ENCODE data around the gene KCNF1.

The KCNF1 gene

GRCh38 chr2:10880586-10881321, 31.0 kb upstream of the KCNF1 start:
- Histone ChIP-seq H3K9me3 (ENCODE audit: control insufficient read depth, insufficient read depth, low read length) (no peaks in the 10 kb centered on the region), H3K36me3 (ENCODE audit: control insufficient read depth, insufficient read depth, low read length) (no peaks in the 10 kb centered on the region), H3K27me3 (ENCODE audit: control insufficient read depth, insufficient read depth, low read length) (no peaks in the 10 kb centered on the region), H3K4me1 (ENCODE audit: control insufficient read depth, insufficient read depth, low read length) (peaks cover 2% of the 10 kb centered on the region), H3K27ac (ENCODE audit: low read length) (no peak overlapping the region), H3K4me3 (ENCODE audit: low read length) (no peak overlapping the region)
- WGBS (ENCODE audit: insufficient coverage, insufficient read length), result no CpG with 5 or more reads among the region's 20 CpGs
- no peak for DNase-seq (ENCODE audit: low read depth, low spot score)

GRCh38 chr2:10882568-10882967, 29.2 kb upstream of the KCNF1 start:
- Histone ChIP-seq H3K27ac (ENCODE audit: low read length) (no peak overlapping the region), H3K27me3 (ENCODE audit: control insufficient read depth, insufficient read depth, low read length) (no peaks in the 10 kb centered on the region), H3K9me3 (ENCODE audit: control insufficient read depth, insufficient read depth, low read length) (no peaks in the 10 kb centered on the region), H3K4me1 (ENCODE audit: control insufficient read depth, insufficient read depth, low read length) (peaks cover 2% of the 10 kb centered on the region), H3K36me3 (ENCODE audit: control insufficient read depth, insufficient read depth, low read length) (no peaks in the 10 kb centered on the region), H3K4me3 (ENCODE audit: low read length) (no peak overlapping the region)
- DNase-seq (ENCODE audit: low read depth, low spot score), result no peak
- no CpG with 5 or more reads among the region's 3 CpGs for WGBS (ENCODE audit: insufficient coverage, insufficient read length)

- Histone ChIP-seq H3K36me3 (ENCODE audit: control insufficient read depth, insufficient read depth, low read length) (no peaks in the 10 kb centered on the region), H3K4me1 (ENCODE audit: control insufficient read depth, insufficient read depth, low read length) (peaks cover 2% of the 10 kb centered on the region), H3K27me3 (ENCODE audit: control insufficient read depth, insufficient read depth, low read length) (no peaks in the 10 kb centered on the region), H3K27ac (ENCODE audit: low read length) (no peak overlapping the region), H3K9me3 (ENCODE audit: control insufficient read depth, insufficient read depth, low read length) (no peaks in the 10 kb centered on the region), H3K4me3 (ENCODE audit: low read length) (no peak overlapping the region)
- WGBS (ENCODE audit: insufficient coverage, insufficient read length), result no CpG with 5 or more reads among the region's 6 CpGs
- no peak for DNase-seq (ENCODE audit: low read depth, low spot score)
Observed at GRCh38 chr2:10883066-10883465, 28.7 kb upstream of the KCNF1 start.

GRCh38 chr2:10883801-10884478, 27.8 kb upstream of the KCNF1 start:
- DNase-seq (ENCODE audit: low read depth, low spot score), result no peak
- peaks cover 2% of the 10 kb centered on the region for H3K4me1 ChIP-seq (ENCODE audit: control insufficient read depth, insufficient read depth, low read length)
- no peaks in the 10 kb centered on the region for H3K9me3 ChIP-seq (ENCODE audit: control insufficient read depth, insufficient read depth, low read length)
- no peak overlapping the region for H3K27ac ChIP-seq (ENCODE audit: low read length)
- no peak overlapping the region for H3K4me3 ChIP-seq (ENCODE audit: low read length)
- no peaks in the 10 kb centered on the region for H3K27me3 ChIP-seq (ENCODE audit: control insufficient read depth, insufficient read depth, low read length)
- no CpG with 5 or more reads among the region's 10 CpGs for WGBS (ENCODE audit: insufficient coverage, insufficient read length)
- no peaks in the 10 kb centered on the region for H3K36me3 ChIP-seq (ENCODE audit: control insufficient read depth, insufficient read depth, low read length)

- WGBS (ENCODE audit: insufficient coverage, insufficient read length), result no CpG with 5 or more reads among the region's 5 CpGs
- no peak overlapping the region for H3K4me3 ChIP-seq (ENCODE audit: low read length)
- no peaks in the 10 kb centered on the region for H3K9me3 ChIP-seq (ENCODE audit: control insufficient read depth, insufficient read depth, low read length)
- no peak for DNase-seq (ENCODE audit: low read depth, low spot score)
- H3K4me1 ChIP-seq (ENCODE audit: control insufficient read depth, insufficient read depth, low read length), result peaks cover 2% of the 10 kb centered on the region
- H3K27ac ChIP-seq (ENCODE audit: low read length), result no peak overlapping the region
- no peaks in the 10 kb centered on the region for H3K36me3 ChIP-seq (ENCODE audit: control insufficient read depth, insufficient read depth, low read length)
- no peaks in the 10 kb centered on the region for H3K27me3 ChIP-seq (ENCODE audit: control insufficient read depth, insufficient read depth, low read length)
Observed at GRCh38 chr2:10884574-10884975, 27.2 kb upstream of the KCNF1 start.

- Histone ChIP-seq H3K4me1 (ENCODE audit: control insufficient read depth, insufficient read depth, low read length) (peaks cover 2% of the 10 kb centered on the region), H3K9me3 (ENCODE audit: control insufficient read depth, insufficient read depth, low read length) (no peaks in the 10 kb centered on the region), H3K27ac (ENCODE audit: low read length) (no peak overlapping the region), H3K36me3 (ENCODE audit: control insufficient read depth, insufficient read depth, low read length) (no peaks in the 10 kb centered on the region), H3K4me3 (ENCODE audit: low read length) (no peak overlapping the region), H3K27me3 (ENCODE audit: control insufficient read depth, insufficient read depth, low read length) (no peaks in the 10 kb centered on the region)
- no peak for DNase-seq (ENCODE audit: low read depth, low spot score)
- no CpG with 5 or more reads among the region's 6 CpGs for WGBS (ENCODE audit: insufficient coverage, insufficient read length)
Observed at GRCh38 chr2:10885094-10885860, 26.5 kb upstream of the KCNF1 start.

- WGBS (ENCODE audit: insufficient coverage, insufficient read length), result no CpG with 5 or more reads among the region's 3 CpGs
- Histone ChIP-seq H3K36me3 (ENCODE audit: control insufficient read depth, insufficient read depth, low read length) (no peaks in the 10 kb centered on the region), H3K4me1 (ENCODE audit: control insufficient read depth, insufficient read depth, low read length) (peaks cover 2% of the 10 kb centered on the region), H3K4me3 (ENCODE audit: low read length) (no peak overlapping the region), H3K9me3 (ENCODE audit: control insufficient read depth, insufficient read depth, low read length) (no peaks in the 10 kb centered on the region), H3K27ac (ENCODE audit: low read length) (no peak overlapping the region), H3K27me3 (ENCODE audit: control insufficient read depth, insufficient read depth, low read length) (no peaks in the 10 kb centered on the region)
- DNase-seq (ENCODE audit: low read depth, low spot score), result no peak
Observed at GRCh38 chr2:10887476-10887875, 24.3 kb upstream of the KCNF1 start.

GRCh38 chr2:10889651-10890215, 22.0 kb upstream of the KCNF1 start:
- Histone ChIP-seq H3K4me1 (ENCODE audit: control insufficient read depth, insufficient read depth, low read length) (no peaks in the 10 kb centered on the region), H3K27ac (ENCODE audit: low read length) (no peak overlapping the region), H3K4me3 (ENCODE audit: low read length) (no peak overlapping the region), H3K27me3 (ENCODE audit: control insufficient read depth, insufficient read depth, low read length) (no peaks in the 10 kb centered on the region), H3K36me3 (ENCODE audit: control insufficient read depth, insufficient read depth, low read length) (no peaks in the 10 kb centered on the region), H3K9me3 (ENCODE audit: control insufficient read depth, insufficient read depth, low read length) (no peaks in the 10 kb centered on the region)
- no peak for DNase-seq (ENCODE audit: low read depth, low spot score)
- no CpG with 5 or more reads among the region's 9 CpGs for WGBS (ENCODE audit: insufficient coverage, insufficient read length)

GRCh38 chr2:10890706-10891270, 20.9 kb upstream of the KCNF1 start:
- no peak for DNase-seq (ENCODE audit: low read depth, low spot score)
- no peak overlapping the region for H3K4me3 ChIP-seq (ENCODE audit: low read length)
- H3K9me3 ChIP-seq (ENCODE audit: control insufficient read depth, insufficient read depth, low read length), result no peaks in the 10 kb centered on the region
- WGBS (ENCODE audit: insufficient coverage, insufficient read length), result no CpG with 5 or more reads among the region's 8 CpGs
- no peaks in the 10 kb centered on the region for H3K36me3 ChIP-seq (ENCODE audit: control insufficient read depth, insufficient read depth, low read length)
- no peak overlapping the region for H3K27ac ChIP-seq (ENCODE audit: low read length)
- no peaks in the 10 kb centered on the region for H3K27me3 ChIP-seq (ENCODE audit: control insufficient read depth, insufficient read depth, low read length)
- no peaks in the 10 kb centered on the region for H3K4me1 ChIP-seq (ENCODE audit: control insufficient read depth, insufficient read depth, low read length)

GRCh38 chr2:10891390-10891789, 20.3 kb upstream of the KCNF1 start:
- H3K9me3 ChIP-seq (ENCODE audit: control insufficient read depth, insufficient read depth, low read length), result no peaks in the 10 kb centered on the region
- no peak overlapping the region for H3K4me3 ChIP-seq (ENCODE audit: low read length)
- H3K27ac ChIP-seq (ENCODE audit: low read length), result no peak overlapping the region
- H3K27me3 ChIP-seq (ENCODE audit: control insufficient read depth, insufficient read depth, low read length), result no peaks in the 10 kb centered on the region
- no peak for DNase-seq (ENCODE audit: low read depth, low spot score)
- WGBS (ENCODE audit: insufficient coverage, insufficient read length), result no CpG with 5 or more reads among the region's 6 CpGs
- H3K4me1 ChIP-seq (ENCODE audit: control insufficient read depth, insufficient read depth, low read length), result no peaks in the 10 kb centered on the region
- H3K36me3 ChIP-seq (ENCODE audit: control insufficient read depth, insufficient read depth, low read length), result no peaks in the 10 kb centered on the region
